ENCODE measurements around the gene WWOX. TPM values are rescaled to one million over a fixed set of nuclear protein-coding genes. Genes with fewer than 3 reads are reported as not detected.

Gene WWOX
- total and polyA plus RNA-seq, 2 of the 8 experiments (the other 6 are each of a cell fraction or from before 2014, with no cell fraction given) = 5.4 to 16.7 TPM

- Histone ChIP-seq H3K36me3 (ENCODE audit: control insufficient read depth in 2 of 4, insufficient read depth in 4 of 4, low read length in 3 of 4) (no peaks in the 10 kb centered on the region), H2BK5ac (ENCODE audit: low read depth, low read length) (no peak overlapping the region), H3K9ac (replicated peaks in 1 of 4; ENCODE audit: extremely low read depth in 1 of 4, low read depth in 3 of 4, low read length in 3 of 4) (no peak overlapping the region), H2BK12ac (ENCODE audit: low read depth, low read length) (no peak overlapping the region; the same call in 1 of the 2 replicates), H3K79me2 (ENCODE audit: control insufficient read depth in 1 of 2, insufficient read depth in 2 of 2, low read length in 2 of 2) (no peaks in the 10 kb centered on the region), H3K23ac (ENCODE audit: insufficient read length) (no peak overlapping the region), H4K91ac (replicated peaks; ENCODE audit: insufficient read length, low read length) (no peak overlapping the region), H3K79me1 (ENCODE audit: low read depth, low read length) (no peaks in the 10 kb centered on the region), H2BK120ac (replicated peaks; ENCODE audit: low read depth, low read length) (no peak overlapping the region), H3K4me1 (replicated peaks in 1 of 4; ENCODE audit: control insufficient read depth in 3 of 4, insufficient read depth in 4 of 4, low read length in 3 of 4) (peaks cover 0 to 8% (median 1%) of the 10 kb centered on the region in 4 experiments; a peak in 1 of 7 replicates), H3K9me3 (ENCODE audit: insufficient read depth in 2 of 2, low read depth in 1 of 2, low read length in 1 of 2) (no peaks in the 10 kb centered on the region), H3K4me2 (ENCODE audit: insufficient read depth in 1 of 2, low read depth in 2 of 2, low read length in 2 of 2) (no peak overlapping the region), H2AFZ (ENCODE audit: low read length) (no peak overlapping the region), H4K5ac (ENCODE audit: insufficient read length, low read depth, low read length) (no peak overlapping the region), H3K4me3 (ENCODE audit: extremely low read depth in 1 of 4, insufficient read depth in 2 of 4, low read depth in 3 of 4, low read length in 4 of 4) (no peak overlapping the region), H2BK20ac (ENCODE audit: low read length) (no peak overlapping the region), H3K27ac (ENCODE audit: low read depth, low read length) (no peak overlapping the region), H3K18ac (ENCODE audit: extremely low read depth, low read length) (no peak overlapping the region), H3K23me2 (ENCODE audit: low read depth, low read length) (no peaks in the 10 kb centered on the region), H4K8ac (ENCODE audit: extremely low read depth, insufficient read depth, low read length) (no peak overlapping the region), H3K14ac (ENCODE audit: insufficient read length) (no peak overlapping the region), H2AK5ac (ENCODE audit: low read depth, low read length) (no peak overlapping the region; the same call in 1 of the 2 replicates), H4K20me1 (replicated peaks in 1 of 2; ENCODE audit: control insufficient read depth in 1 of 2, insufficient read depth in 2 of 2, low read length in 2 of 2) (no peaks in the 10 kb centered on the region), H2BK15ac (ENCODE audit: low read length) (no peak overlapping the region), H3K56ac (replicated peaks; ENCODE audit: insufficient read length, low read depth, low read length) (no peak overlapping the region), H3K27me3 (replicated peaks in 1 of 4; ENCODE audit: control insufficient read depth in 3 of 4, extremely low read depth in 1 of 4, insufficient read depth in 3 of 4, low read length in 3 of 4) (no peaks in the 10 kb centered on the region), H3K4ac (replicated peaks; ENCODE audit: insufficient read length, low read depth, low read length) (no peak overlapping the region)
- TF ChIP-seq SIN3A (conservative IDR thresholded peaks at IDR 0.05 in 1 of 2, IDR thresholded peaks at IDR 0.05 in 1 of 2; ENCODE audit: low read depth in 1 of 2, low read length in 2 of 2) (no peak), CTCF (IDR thresholded peaks at IDR 0.05; ENCODE audit: control extremely low read depth in 1 of 3, insufficient read depth in 1 of 3, low read depth in 1 of 3, low read length in 3 of 3) (no peak), MAFK (IDR thresholded peaks at IDR 0.05; ENCODE audit: low read depth, low read length) (no peak), ASH2L (IDR thresholded peaks at IDR 0.05; ENCODE audit: low read length) (no peak), TAF1 (IDR thresholded peaks at IDR 0.05; ENCODE audit: low read depth, low read length) (no peak), BACH1 (IDR thresholded peaks at IDR 0.05; ENCODE audit: low read length) (no peak)
- FAIRE-seq = no peak
- DNase-seq (ENCODE audit: low read depth in 1 of 2, low spot score in 2 of 2) = peak in 1 of 2 experiments; percentile 32
- 91% methylated on average over 7 of the region's 7 CpGs; no CpG with 5 or more reads in 1 of the 2 experiments for WGBS, 2 experiments (ENCODE audit: extremely low coverage in 1 of 2, insufficient coverage in 1 of 2, insufficient read length in 1 of 2, insufficient replicate concordance in 2 of 2, low coverage in 1 of 2, low lambda C conversion rate in 2 of 2, missing lambda C conversion rate in 1 of 2)
- CTCF ChIA-PET (ENCODE audit: partially characterized antibody) = interaction anchor here (0.9 to 1.1 kb wide), 2 partner anchors 24 to 38 kb away, joined by 3 to 4 read pairs; no protein-coding TSS in a partner anchor
- POLR2A ChIA-PET (ENCODE audit: partially characterized antibody) = no interaction called here
Measured at GRCh38 chr16:78211020-78211599, 111.7 kb downstream of the WWOX start.

Measured in H1 (cell line).